ENCODE measurements around the gene PACRG.

PACRG gene

GRCh38 chr6:163343609-163344008 is 615.8 kb downstream of the PACRG start:
- no peak for DNase-seq

DNA sequence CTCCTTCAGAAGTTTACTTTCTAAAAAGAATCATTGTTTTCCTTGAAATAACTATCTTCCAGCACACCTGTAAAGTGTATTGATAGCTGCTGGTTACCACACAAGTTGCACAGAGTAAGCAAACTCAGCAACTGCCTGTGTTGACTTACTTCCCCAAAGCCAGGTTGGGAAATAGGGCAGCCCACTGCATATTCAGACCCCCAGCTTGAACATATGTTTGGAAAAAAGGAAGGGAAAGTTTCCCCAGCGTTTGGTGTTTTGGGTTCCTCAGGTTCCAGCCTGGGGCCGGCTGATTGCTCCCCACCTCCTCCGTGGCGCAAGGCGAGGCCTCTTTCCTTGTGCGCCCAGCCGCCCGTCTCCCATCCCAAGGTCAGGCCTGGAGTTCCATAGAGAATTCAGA is 616.6 kb downstream of the PACRG start:
- no peak for DNase-seq

- DNase-seq = no peak
Measured at GRCh38 chr6:163345931-163346330, 618.2 kb downstream of the PACRG start.

GRCh38 chr6:163346497-163346961 is 618.8 kb downstream of the PACRG start:
- DNase-seq = no peak

DNA sequence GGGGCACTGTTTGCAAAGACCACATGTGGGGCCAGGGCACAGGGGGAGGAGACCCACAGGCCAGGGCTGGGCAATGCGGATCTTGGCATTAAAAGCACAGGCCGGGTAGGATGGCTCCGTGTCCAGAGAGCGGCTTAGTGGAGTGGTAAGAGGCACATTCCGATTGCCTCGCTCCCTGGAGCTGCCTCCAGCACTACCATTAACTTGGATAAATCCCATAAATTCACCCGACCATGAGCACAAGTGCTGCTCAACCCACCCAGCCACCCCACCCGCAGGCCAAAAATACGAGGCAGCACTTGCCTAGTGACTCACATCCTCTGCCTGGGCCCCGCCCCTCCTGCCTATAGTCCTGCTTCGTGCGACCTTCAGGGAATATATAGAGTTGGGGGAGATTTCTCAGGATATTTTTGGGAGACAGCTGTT is 619.3 kb downstream of the PACRG start:
- no peak for DNase-seq

DNA sequence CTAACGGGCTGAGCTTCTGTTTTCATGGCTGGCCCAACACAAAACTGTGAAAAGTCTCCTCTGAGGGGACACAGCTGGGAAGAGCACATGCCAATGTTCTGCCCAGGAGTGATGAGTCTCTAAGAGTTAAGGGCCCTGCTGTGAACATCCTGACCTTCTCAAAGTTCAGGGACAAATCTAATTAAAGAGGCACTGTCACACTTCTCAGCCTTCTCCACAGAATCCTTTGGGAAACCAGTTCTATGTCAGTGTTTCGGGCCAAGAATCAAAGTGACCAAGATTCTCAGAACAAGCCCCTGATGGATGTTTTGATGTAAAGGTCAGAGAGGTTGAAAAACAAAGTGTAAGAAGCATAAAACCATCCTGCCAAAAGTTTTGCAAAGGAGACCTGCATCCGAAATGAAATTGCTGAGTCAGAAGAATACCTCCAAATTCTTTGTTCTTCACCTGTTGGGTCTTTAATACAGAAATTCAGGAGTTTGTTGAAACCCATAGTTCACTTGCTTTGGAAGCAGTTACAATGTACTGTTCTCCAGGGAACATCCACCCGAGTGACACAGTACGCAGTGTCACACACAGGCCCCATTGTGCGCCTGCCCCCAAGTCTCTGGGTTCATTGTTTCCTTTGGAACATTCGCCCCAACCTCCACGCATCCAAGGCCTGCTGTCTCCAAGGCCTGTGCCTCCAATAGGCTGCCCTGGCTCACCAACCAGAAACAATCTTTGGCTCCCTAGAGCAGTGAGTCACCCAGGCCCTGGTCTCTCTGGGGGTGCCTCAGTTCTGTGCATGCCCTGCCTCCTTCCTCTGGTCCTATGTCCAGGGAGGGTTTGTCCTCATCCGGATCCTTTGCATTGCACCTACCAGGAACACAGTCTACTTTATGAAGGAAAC is 621.3 kb downstream of the PACRG start:
- DNase-seq = no peak

- DNase-seq = no peak
Measured at GRCh38 chr6:163349696-163350095, 621.9 kb downstream of the PACRG start.

DNA sequence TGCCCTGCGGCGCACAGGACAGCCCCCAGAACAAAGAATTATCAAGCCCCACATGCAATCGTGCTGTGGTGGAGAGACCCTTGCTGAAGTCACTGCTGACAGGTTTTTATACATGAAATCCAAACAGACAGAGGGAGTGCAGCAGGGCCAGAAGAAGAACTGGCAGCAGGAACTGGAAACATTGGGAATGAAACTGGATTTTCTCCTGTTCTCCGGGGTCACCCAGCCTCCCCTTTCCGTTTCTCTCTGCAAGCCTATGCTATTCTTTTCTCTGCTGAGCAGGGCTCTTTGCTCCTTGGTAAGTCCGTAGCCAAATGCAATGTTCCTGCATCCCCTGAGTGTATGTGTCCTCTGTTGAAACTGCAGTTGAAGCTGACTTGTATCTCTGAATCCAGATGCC is 623.2 kb downstream of the PACRG start:
- no peak for DNase-seq

- DNase-seq = no peak
Measured at GRCh38 chr6:163352011-163352685, 624.4 kb downstream of the PACRG start.

DNA sequence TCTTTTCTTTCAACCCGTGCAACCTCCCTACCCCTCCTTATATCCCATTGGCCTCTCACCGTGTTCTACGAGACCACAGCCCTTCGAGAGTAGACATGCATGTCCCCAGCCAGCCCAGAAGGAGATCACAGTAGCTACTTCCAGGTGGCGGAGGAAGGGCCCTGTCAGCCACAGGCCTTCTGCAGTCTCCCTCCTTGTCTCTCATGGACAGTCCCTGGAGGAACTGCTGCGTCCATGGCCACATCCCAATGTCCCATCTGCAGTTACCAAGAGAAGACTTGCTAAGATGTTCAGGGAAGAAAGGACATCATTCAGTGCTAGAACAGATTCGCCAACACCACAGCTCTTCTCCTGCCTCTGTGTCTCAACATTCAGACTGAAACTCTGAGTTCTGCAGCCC is 625.2 kb downstream of the PACRG start:
- DNase-seq = no peak

GRCh38 chr6:163354085-163354484 is 626.3 kb downstream of the PACRG start:
- no peak for DNase-seq

GRCh38 chr6:163354761-163355425 is 627.1 kb downstream of the PACRG start:
- DNase-seq = no peak

- no peak for DNase-seq
Measured at GRCh38 chr6:163355426-163355991, 627.7 kb downstream of the PACRG start.

DNA sequence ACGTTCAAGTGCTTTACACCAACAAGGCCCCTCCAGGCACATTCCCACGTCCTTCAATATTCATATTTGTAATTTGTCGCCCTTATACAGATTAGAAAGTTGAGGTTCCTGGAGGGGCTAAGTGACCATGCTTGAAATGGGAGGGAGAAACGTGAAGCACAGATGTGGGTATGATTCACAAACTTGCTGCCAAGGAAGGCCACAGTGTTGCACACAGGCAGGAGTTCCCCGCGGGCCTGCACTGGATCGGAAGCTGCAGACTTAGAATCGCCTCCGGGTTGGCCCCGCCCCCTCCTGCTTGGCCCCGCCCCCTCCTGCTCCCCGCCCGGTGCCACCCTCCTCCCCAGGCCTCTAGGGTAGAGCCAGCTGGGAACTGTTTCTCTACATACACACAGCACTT is 628.5 kb downstream of the PACRG start:
- DNase-seq = no peak

DNA sequence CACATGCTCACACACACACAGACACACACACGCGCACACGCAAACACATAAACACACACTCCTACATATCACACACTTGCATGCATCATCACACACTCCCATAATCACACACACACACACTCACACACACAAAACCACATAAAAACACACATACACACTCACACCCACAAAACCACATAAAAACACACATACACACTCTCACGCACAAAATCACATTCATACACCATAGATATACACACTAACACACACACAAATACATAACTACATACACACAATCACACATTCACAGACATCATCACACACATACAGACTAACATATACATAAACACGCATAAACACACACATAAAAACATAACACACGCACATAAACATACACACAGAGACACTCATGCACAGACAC is 629.0 kb downstream of the PACRG start:
- no peak for DNase-seq

DNA sequence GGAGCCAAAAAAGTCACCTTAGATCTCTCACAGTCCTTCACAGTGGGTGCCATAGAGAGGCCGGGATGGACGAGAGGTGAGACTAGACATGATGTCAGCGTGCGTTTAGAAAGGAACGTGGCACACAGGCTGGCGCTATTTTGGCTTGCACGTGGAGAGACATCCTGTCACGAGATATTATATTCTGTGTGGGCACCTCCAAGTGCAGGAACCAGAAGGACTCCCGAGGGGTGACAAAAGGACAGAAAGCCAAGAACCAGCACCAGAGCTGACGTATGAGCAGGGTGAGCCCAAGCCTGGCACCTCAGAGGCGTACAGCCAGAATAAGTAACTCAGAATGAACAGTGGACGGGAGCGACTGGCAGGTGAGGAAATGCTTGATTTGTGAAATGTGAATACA is 636.9 kb downstream of the PACRG start:
- DNase-seq = no peak

Data from stimulated activated CD4-positive, alpha-beta T cell treated with anti-CD3 and anti-CD28 coated beads, Interleukin-12 subunit alpha, Interleukin-12 subunit beta, amount 100 ng/mL, for 4 hours (primary cell).